Measurements from ENCODE around the gene CAGE1.
"Not testable (repeated sequence)": the region's sequence is repeated elsewhere in the genome, so short reads cannot be mapped to it uniquely, and the experiment has no call there.

The CAGE1 gene

DNA sequence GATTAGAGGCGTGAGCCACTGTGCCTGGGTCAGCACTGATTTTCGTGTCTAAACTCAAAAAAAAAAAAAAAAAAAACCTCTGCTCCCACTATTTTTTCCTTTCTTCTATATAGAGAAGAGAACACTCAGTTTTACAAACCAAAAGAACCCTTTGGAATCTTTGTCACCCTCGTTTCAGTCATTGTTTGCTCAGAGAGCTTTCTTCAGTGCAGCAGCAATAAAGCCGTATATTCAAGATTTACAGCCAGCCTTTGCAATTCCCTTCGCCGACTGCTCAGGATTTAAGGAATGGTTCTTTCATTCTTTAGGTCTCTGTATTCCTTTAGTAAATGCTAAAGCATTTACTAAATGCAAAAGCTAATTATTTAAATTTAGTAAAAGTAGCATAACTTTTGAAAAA, 20.2 kb upstream of the CAGE1 start:
- DNase-seq (ENCODE audit: low read depth, low spot score): no peak

DNA sequence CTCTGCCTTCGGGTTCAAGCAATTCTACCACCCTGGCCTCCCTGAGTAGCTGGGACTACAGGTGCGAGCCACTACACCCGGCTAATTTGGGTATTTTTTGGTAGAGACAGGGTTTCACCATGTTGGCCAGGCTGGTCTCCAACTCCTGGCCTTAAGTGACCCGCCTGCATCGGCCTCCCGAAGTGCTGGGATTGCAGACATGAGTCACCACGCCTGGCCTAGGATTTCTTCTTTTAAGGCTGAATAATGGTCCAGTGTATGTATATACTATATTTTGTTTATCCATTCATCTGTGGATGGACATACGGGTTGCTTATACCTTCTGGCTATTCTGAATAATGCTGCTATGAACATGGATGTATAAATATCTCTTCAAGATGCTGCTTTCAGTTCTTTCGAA, 17.2 kb upstream of the CAGE1 start:
- DNase-seq (ENCODE audit: low read depth, low spot score): no peak

DNA sequence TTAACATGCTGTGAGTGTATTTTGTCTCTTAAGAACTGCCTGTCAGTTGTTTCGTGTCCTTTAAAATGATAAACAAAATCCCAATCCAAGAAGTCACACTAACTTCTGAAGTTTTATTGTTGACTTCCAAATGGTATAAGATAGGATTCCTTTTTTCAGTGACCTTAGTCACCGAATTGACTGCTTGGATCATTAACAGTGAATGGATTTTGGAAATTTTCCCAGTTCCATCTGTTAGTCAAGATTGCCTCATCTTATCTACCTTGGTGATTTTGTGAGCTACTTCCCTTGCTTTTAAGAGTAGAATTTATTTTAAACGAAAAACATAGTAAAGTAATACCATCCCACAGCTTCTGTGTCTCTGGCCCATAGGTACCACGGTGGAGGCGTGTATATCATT, 15.0 kb upstream of the CAGE1 start:
- no peak for DNase-seq (ENCODE audit: low read depth, low spot score)

DNA sequence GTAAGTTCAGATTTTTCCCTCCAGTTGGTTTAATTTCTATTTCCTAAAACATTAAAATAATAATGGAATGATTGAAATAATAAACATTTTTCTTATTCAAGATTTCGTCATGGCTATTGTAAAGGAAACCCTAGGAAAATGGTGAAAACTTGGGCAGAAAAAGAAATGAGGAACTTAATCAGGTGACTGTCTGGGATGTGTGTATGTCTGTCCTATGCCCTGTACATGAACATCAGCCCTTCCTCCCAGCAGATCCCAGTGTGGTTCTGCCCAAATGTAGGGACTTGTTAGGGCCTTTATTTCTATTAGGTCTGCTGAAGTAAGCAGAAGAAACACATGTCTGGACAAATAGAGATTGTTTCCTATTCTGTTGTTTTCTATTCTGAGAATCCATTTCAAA, 13.2 kb upstream of the CAGE1 start:
- no peak for DNase-seq (ENCODE audit: low read depth, low spot score)

DNA sequence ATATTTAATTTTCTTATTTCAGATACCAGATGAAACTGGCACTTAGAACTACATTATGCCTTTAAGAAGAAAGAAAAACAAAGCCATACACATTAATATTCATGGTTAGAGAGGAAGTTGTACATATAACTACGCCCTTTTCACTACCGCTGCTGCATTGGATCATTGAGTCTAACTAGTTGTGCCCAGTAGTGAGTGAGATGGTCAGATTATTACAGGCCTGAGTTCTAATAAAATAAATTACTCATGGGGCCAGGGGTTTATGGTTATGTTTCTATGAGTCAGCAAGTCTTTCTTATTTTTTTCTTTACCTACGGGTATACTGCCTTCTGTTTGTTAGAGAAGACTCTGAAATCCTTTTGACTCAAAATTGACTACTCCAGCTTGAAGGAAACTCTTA, 11.5 kb upstream of the CAGE1 start:
- DNase-seq (ENCODE audit: low read depth, low spot score): no peak

DNA sequence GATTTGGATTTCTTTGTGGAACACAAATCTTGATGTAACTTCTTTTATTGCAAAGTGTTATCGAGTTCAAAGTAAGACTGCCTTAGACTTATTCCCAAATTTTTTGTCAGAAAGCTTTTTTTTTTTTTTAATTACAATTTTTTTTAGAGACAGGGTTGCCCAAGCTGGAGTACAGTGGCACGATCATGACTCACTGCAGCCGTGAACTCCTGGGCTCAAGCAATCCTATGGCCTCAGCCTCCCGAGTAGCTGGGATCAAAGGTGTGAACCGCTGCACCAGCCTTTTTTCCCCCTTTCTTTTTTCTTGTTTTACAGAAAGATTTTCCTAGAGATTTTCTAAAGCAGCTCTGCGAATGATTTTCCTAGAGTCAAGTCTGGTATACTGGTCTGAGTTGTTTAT, 2.9 kb upstream of the CAGE1 start:
- no peak for DNase-seq (ENCODE audit: low read depth, low spot score)

DNA sequence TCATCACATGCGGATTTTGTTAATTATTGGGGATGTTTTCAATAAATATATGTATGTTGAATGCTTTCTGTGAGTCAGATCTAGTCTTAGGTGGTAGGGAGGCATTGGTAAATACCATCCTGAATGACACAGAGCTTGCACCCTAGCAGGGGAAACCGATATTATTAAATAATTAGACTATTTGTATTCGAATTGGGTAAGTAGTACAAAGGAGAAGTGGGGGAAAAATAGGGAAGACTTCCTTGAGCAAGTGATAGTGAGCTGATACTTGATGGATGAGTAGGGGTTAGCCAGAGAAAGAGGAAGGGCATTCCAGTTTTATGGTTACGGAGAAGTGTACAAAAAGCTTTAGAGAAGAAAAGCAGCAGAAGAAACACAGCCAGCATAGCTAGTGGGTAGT, 1.6 kb upstream of the CAGE1 start:
- DNase-seq (ENCODE audit: low read depth, low spot score): no peak

DNA sequence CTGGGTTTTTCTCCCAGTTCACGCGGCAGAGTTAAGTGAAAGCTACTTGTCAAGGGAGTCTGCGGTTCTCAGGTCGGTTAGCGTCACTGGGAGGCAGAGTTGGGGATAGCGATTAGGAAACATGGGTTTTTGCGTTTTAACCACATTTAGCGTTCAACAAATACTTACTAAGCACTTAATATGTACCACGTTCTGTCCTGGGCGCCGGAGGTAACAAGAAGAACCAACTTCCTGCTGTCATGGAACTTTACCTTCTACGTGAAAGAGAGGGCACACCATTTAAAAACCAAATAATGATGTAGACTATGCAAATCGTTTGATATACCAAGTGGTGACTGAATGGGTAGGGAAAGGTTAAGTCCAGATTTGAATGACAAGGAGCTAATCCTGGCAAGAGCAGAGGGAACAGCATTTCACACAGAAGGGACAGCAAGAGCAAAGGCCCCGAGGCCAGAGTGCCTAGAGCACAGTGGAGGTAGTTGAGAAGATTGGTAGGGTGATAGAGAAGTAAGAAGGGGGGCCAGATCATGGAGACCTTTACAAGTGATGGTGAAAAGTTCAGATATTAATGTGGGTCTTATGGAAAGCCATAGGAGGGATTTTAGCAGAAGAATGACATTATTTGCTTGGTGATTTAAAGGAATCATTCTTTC, 810 bp upstream of the CAGE1 start:
- DNase-seq (ENCODE audit: low read depth, low spot score): no peak

DNA sequence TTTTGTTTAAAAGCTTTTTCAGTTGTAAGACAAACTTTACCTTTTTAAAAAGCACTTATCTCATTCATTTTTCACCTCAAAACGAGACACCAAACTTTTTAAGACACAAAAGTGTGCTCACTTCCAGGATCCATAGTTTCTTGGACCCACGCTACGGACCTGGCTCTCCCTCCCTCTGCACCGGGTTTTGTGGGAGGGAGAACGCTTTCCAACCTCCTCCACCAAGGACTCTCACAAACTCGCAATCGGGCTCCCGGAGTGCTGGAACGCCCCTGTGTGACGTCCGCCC, 436 bp downstream of the CAGE1 start:
- no peak for DNase-seq (ENCODE audit: low read depth, low spot score)

DNA sequence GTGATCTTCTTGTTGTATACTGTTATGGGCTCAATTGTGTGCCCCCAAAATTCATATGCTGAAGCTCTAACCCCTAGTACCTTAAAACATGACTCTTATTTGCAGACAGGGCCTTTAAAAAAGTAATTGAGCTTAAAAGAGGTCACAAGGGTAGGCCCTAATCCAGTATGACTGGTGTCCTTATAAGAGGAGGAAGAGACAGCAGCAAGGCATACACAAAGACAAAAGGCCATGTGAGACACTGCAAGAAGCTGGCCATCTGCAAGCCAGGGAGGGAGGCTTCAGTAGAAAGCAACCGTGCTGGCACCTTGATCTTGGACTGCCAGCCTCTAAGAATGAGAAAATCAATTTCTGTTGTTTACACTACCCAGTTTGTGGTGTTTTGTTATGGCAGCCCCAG, 8.4 kb downstream of the CAGE1 start:
- DNase-seq (ENCODE audit: low read depth, low spot score): no peak

DNA sequence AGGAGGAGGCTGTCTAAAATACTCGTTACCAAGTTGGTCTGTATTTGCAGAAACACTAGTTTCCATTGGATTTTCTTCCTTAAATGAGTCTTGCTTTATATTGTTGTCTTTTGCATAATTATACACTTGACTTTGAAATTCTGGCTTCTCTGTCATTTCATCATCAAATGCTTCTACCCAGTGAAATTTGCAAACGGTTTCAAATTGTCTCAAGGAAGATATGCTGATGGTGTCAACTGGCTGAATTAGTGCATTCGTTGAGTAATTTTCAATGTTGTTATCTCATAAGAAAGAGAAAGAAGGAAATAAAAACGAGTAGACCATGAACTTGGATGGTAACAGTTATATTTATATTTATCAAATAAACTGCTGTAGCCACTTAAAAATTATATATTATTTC, 10.8 kb downstream of the CAGE1 start:
- DNase-seq (ENCODE audit: low read depth, low spot score): no peak

DNA sequence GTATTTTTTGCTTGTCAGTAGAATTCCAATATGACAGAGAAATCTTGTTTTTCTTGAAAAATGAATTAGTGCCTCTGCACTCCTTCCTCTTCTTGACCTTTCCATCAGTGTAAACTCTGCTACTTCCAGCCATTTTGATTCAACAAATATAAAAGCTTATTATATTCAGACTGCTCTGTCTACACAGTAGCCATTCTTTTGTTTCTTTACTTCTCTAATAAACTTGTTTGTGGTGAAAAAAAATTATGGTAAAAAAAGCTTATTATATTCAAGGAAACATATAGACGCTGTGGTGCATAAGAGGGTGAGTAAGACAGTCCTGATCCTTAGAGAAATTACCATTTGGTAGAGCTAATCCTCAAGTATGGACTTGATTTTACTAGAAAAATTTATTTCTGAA, 11.6 kb downstream of the CAGE1 start:
- DNase-seq (ENCODE audit: low read depth, low spot score): no peak

DNA sequence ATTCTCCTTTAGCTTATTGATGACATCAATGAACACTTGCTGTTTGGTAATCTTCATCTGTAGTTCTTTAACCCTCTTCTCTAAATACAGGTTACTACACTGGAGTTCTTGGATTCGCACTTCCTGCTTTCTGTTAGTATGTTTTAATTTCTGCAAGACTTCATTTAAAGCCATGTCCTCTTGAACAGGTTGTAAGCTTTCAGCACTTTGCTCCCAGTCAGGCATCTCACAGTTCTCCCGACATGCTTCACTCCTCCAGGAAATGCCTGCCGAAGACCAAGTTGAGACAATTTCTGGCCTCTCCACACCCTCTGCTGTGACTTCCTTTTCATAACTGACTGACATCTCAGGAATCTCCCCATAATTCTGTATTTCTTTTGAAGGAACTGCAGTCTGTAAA, 15.8 kb downstream of the CAGE1 start:
- DNase-seq (ENCODE audit: low read depth, low spot score): no peak

DNA sequence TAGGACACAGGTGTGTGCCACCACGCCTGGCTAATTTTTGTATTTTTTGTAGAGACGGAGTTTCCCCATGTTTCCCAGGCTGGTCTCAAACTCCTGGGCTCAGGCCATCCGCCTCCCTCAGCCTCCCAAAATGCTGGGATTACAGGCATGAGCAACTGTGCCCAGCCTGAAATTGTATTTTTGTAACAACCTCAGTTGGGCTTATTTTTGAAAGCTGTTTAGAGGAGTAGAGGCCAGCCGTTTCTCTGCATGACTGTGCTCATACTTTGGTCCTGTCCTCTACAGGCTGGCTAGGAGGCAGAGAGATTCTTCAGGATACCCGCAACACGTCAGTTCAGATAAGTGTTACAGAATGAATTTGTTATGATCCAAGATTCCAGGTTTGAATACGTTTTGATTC, 22.1 kb downstream of the CAGE1 start:
- DNase-seq (ENCODE audit: low read depth, low spot score): no peak

DNA sequence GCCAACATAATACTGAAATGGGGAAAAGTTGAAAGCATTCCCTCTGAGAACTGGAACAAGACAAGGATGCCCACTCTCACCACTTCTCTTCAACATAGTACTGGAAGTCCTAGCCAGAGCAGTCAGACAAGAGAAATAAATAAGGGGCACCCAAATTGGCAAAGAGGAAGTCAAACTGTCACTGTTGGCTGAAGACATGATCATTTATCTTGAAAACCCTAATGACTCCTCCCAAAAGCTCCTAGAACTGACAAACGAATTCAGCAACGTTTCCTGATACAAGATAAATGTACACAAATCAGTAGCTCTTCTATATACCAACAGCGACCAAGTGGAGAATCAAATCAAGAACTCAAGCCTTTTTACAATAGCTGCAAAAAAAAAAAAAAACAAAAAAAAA, 37.6 kb downstream of the CAGE1 start:
- not testable (repeated sequence) for DNase-seq (ENCODE audit: low read depth, low spot score)

DNA sequence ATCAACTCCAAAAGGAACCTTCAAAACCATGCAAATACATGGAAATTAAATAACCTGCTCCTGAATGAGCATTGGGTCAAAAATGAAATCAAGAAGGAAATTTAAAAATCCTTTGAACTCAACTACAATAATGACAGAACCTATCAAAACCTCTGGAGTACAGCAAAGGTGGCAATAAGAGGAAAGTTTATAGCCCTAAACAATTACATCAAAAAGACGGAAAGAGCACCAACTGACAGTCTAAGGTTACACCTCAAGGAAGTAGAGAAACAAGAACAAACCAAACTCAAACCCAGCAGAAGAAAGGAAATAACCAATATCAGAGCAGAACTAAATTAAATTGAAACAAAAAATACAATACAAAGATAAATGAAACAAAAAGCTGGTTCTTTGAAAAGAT, 39.0 kb downstream of the CAGE1 start:
- not testable (repeated sequence) for DNase-seq (ENCODE audit: low read depth, low spot score)

DNA sequence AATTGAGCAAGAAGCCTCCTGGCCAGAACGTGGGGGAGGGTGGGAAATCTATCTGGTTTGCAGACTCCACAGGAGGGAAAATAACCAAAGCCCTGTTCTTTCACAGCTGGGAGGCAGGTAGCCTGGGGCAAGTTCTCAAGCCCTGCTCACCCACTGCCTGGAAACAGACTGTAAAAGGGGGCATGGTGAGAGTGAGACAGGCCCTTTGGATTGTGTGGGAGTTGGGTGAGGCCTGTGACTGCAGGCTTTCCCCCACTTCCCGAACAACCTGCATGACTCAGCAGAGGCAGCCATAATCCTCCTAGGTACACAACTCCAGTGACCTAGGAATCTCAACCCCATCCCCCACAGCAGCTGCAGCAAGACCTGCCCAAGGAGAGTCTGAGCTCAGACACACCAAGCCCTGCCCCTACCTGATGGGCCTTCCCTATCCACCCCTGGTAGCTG, 42.0 kb downstream of the CAGE1 start:
- DNase-seq (ENCODE audit: low read depth, low spot score): peak; percentile 33

DNA sequence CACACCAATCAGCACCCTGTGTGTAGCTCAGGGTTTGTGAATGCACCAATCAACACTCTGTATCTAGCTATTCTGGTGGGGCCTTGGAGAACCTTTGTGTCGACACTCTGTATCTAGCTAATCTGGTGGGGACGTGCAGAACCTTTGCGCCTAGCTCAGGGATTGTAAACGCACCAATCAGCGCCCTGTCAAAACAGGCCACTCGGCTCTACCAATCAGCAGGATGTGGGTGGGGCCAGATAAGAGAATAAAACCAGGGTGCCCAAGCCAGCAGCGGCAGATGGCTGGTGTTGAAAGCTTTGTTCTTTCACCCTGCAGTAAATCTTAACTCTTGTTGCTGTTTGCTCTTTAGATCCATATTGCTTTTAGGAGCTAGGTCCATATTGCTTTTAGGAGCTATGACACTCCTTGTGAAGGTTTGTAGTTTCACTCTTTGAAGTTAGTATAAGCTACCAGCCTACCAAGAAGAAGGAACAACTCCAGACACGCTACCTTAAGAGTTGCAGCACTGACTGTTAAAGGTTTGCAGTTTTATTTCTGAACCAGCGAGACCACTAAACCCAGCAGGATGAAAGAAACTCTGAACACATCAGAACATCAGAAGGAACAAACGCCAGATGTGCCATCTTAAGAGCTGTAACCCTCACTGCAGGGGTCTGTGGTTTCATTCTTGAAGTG, 44.6 kb downstream of the CAGE1 start:
- DNase-seq (ENCODE audit: low read depth, low spot score): not testable (repeated sequence)

DNA sequence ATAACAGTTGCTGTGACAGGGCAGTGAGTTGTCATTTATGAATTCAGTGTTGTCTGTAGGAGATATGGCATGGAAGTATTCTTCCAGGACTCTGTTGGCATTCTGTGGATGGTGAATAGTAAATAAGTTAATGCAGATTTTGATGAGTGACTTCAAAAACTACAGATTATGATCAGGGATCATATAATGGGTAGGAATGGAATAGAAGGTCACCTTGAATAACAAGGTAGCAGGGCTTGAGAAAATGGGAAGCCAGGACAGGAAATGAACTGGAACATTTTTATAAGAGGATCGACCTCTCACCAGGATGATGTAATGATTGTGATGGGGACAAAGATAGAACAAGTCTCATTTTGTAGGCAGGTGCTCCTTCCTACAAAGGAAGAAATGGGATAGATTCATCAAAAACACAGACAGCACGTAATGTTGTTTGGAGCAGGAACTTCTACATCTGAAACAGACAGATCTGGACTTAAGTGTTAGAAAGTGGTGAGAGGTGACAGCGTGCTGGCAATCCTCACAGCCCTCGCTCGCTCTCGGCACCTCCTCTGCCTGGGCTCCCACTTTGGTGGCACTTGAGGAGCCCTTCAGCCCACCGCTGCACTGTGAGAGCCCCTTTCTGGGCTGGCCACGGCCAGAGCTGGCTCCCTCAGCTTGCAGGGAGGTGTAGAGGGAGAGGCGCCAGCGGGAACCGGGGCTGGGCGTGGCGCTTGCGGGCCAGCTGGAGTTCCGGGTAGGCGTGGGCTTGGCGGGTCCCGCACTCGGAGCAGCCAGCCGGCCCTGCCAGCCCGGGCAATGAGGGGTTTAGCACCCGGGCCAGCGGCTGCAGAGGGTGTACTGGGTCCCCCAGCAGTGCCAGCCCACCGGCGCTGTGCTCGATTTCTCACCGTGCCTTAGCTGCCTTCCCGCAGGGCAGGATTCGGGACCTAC, 45.7 kb downstream of the CAGE1 start:
- DNase-seq (ENCODE audit: low read depth, low spot score): no peak

DNA sequence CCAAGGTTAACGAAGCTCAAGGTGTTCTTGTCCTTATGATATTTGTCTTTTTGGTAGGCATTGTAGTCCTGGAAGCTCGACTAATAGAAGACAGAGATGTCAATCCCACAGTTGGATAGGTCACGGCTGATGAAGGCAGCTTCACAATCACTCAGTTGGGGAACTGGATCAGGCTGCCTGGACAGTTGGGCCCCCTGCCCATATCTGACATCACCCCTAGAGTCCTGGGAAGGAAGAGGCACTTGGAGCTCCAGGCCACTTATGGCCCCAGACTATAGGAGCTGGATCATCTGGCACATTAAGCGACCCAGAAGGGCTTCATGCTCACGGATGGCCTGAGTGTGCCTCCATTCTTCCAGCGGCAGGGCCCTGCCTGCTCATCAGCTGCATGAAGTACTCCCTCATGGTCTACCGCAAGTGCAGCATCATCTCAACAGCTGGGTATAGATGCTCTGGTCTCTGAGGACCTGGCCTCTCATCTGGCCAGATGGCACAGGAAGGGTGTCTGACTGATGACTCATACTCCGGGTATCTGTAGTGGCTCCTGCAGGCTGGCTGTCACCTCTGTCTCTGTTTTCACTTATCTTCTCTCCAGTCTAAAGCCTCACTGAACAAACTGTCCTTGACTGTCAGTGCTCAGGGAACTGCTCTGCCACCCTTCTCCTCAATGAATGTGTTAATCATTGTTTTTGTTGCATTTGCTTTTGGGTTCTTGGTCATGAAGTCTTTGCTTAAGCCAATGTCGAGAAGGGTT, 47.4 kb downstream of the CAGE1 start:
- no peak for DNase-seq (ENCODE audit: low read depth, low spot score)

DNA sequence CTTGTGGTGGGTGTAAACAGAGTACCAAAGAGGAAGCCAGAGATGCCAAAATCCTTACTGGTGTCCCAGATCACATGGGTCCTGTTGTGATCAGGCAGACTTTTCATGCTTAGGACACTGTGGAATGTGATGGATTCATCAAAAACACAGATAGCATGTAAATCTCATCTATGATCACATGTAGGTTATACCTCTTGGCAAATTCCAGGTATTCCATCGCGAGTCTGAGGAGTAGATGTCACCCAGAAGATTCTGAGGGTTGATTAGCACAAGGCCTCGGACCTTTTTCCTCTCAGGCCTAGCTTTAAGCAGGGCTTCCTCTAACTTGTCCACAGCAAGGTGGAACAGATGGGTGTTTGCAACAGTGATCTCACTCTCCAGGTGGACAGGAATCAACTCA, 48.3 kb downstream of the CAGE1 start:
- no peak for DNase-seq (ENCODE audit: low read depth, low spot score)
